MM.1S (cell line): Measurements from ENCODE around the gene TMPRSS7.

Experiments used
- DNase-seq: peaks from one replicate; pipeline ENCODE4 v3.0.0-alpha.2; 2015
- H2AFZ ChIP-seq: fragments of 300-600 bp; sonication (generic); 2 replicates; pipeline ENCODE4 v1.6.0; 2016; ENCODE audit warnings: antibody characterized with exemption, low read length
- H3F3A ChIP-seq: fragments of 300-600 bp; sonication (generic); 2 replicates; pipeline ENCODE4 v1.6.1; 2016; ENCODE audit warnings: mild to moderate bottlenecking, antibody characterized with exemption, low read length, moderate library complexity, mixed read lengths; ENCODE audit not compliant: insufficient read depth
- H3K27ac ChIP-seq: fragments of 300-600 bp; sonication (generic); 2 replicates; pipeline ENCODE4 v1.5.1; 2016; ENCODE audit warnings: mild to moderate bottlenecking, low read length
- H3K27me3 ChIP-seq: fragments of 300-600 bp; sonication (generic); replicated peaks from 2 replicates; pipeline ENCODE4 v1.6.0; 2016; ENCODE audit warnings: low read length; ENCODE audit not compliant: insufficient read depth
- H3K36me3 ChIP-seq: fragments of 300-600 bp; sonication (generic); replicated peaks from 2 replicates; pipeline ENCODE4 v1.6.1; 2016; ENCODE audit warnings: mild to moderate bottlenecking, low read length, mixed read lengths; ENCODE audit not compliant: insufficient read depth
- H3K4me1 ChIP-seq: fragments of 300-600 bp; sonication (generic); 2 replicates; pipeline ENCODE4 v1.6.1; 2016; ENCODE audit warnings: low read length, mixed read lengths
- H3K4me2 ChIP-seq: fragments of 300-600 bp; sonication (generic); 2 replicates; pipeline ENCODE4 v1.6.0; 2016; ENCODE audit warnings: low read depth, low read length
- H3K4me3 ChIP-seq: fragments of 300-600 bp; sonication (generic); 2 replicates; pipeline ENCODE4 v1.5.1; 2016; ENCODE audit warnings: low read length, mixed read lengths
- H3K79me2 ChIP-seq: fragments of 300-600 bp; sonication (generic); 2 replicates; pipeline ENCODE4 v1.6.1; 2016; ENCODE audit warnings: mixed run types, low read length, mixed read lengths
- H3K9ac ChIP-seq: fragments of 300-600 bp; sonication (generic); 2 replicates; pipeline ENCODE4 v1.6.1; 2016; ENCODE audit warnings: low read length, mixed read lengths
- H3K9me2 ChIP-seq: fragments of 300-600 bp; sonication (generic); replicated peaks from 2 replicates; pipeline ENCODE4 v1.6.1; 2016; ENCODE audit warnings: mild to moderate bottlenecking, low read length, mixed read lengths; ENCODE audit not compliant: insufficient read depth
- H3K9me3 ChIP-seq: fragments of 300-600 bp; sonication (generic); replicated peaks from 2 replicates; pipeline ENCODE4 v1.6.1; 2016; ENCODE audit warnings: mild to moderate bottlenecking, low read length, mixed read lengths; ENCODE audit not compliant: insufficient read depth
- H4K20me1 ChIP-seq: fragments of 300-600 bp; sonication (generic); 2 replicates; pipeline ENCODE4 v1.6.1; 2016; ENCODE audit warnings: mild to moderate bottlenecking, low read length, moderate library complexity, mixed read lengths; ENCODE audit not compliant: insufficient read depth
- EZH2 ChIP-seq: fragments of 300-600 bp; sonication (generic); optimal IDR thresholded peaks from 2 replicates; pipeline ENCODE3; 2017; ENCODE audit warnings: low read depth, mild to moderate bottlenecking, antibody characterized with exemption, low read length, mixed read lengths
- EZH2phosphoT487 ChIP-seq: fragments of 300-600 bp; sonication (generic); IDR thresholded peaks from 2 replicates; pipeline ENCODE4 v1.6.1; 2018; ENCODE audit warnings: antibody characterized with exemption, low read length
- TF ChIP-seq, protein P1 (sequence below): fragments of 300-600 bp; sonication (generic); IDR thresholded peaks from 2 replicates; pipeline ENCODE4 v1.5.1; 2016; ENCODE audit warnings: antibody characterized with exemption, low read length, mixed read lengths

Gene TMPRSS7

DNA sequence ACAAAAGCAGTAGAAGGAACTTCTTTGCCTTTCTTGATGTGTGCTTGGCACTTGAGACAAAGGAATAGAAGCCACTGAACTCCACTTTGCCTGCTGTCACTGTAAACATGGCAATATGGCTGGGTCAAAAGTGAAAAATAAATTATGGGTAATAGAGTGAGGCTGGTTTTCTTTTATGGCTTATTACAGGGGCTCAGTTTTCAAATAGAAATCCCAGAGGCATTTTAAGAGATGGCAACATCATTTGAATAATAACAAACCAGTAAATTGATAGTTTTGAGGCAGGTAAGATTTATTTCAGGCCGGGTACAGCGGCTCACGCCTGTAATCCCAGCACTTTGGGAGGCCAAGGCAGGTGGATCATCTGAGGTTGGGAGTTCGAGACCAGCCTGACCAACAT lies 54.4 kb downstream of the TMPRSS7 start:
- no peaks in the 10 kb centered on the region for H4K20me1 ChIP-seq
- no peaks in the 10 kb centered on the region; the same call in 1 of the 2 replicates for H3K27me3 ChIP-seq
- peak overlapping the region; percentile 98; the same call in 1 of the 2 replicates for H3K27ac ChIP-seq
- H3K36me3 ChIP-seq: no peaks in the 10 kb centered on the region
- DNase-seq: no peak
- TF ChIP-seq, protein P1, sequence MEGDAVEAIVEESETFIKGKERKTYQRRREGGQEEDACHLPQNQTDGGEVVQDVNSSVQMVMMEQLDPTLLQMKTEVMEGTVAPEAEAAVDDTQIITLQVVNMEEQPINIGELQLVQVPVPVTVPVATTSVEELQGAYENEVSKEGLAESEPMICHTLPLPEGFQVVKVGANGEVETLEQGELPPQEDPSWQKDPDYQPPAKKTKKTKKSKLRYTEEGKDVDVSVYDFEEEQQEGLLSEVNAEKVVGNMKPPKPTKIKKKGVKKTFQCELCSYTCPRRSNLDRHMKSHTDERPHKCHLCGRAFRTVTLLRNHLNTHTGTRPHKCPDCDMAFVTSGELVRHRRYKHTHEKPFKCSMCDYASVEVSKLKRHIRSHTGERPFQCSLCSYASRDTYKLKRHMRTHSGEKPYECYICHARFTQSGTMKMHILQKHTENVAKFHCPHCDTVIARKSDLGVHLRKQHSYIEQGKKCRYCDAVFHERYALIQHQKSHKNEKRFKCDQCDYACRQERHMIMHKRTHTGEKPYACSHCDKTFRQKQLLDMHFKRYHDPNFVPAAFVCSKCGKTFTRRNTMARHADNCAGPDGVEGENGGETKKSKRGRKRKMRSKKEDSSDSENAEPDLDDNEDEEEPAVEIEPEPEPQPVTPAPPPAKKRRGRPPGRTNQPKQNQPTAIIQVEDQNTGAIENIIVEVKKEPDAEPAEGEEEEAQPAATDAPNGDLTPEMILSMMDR: no peak
- TF ChIP-seq EZH2: no peak
- TF ChIP-seq EZH2phosphoT487: no peak
- H3K4me2 ChIP-seq: 0 out of 2 replicates have a peak overlapping the region, but pooled peaks have one; percentile 1
- peaks cover 48% of the 10 kb centered on the region for H3K79me2 ChIP-seq
- no peak overlapping the region for H3K9ac ChIP-seq
- peaks cover 53% of the 10 kb centered on the region for H3K4me1 ChIP-seq
- H3F3A ChIP-seq: peaks cover 52% of the 10 kb centered on the region
- H3K4me3 ChIP-seq: no peak overlapping the region
- no peaks in the 10 kb centered on the region for H3K9me2 ChIP-seq
- H3K9me3 ChIP-seq: no peaks in the 10 kb centered on the region
- no peak overlapping the region for H2AFZ ChIP-seq

DNA sequence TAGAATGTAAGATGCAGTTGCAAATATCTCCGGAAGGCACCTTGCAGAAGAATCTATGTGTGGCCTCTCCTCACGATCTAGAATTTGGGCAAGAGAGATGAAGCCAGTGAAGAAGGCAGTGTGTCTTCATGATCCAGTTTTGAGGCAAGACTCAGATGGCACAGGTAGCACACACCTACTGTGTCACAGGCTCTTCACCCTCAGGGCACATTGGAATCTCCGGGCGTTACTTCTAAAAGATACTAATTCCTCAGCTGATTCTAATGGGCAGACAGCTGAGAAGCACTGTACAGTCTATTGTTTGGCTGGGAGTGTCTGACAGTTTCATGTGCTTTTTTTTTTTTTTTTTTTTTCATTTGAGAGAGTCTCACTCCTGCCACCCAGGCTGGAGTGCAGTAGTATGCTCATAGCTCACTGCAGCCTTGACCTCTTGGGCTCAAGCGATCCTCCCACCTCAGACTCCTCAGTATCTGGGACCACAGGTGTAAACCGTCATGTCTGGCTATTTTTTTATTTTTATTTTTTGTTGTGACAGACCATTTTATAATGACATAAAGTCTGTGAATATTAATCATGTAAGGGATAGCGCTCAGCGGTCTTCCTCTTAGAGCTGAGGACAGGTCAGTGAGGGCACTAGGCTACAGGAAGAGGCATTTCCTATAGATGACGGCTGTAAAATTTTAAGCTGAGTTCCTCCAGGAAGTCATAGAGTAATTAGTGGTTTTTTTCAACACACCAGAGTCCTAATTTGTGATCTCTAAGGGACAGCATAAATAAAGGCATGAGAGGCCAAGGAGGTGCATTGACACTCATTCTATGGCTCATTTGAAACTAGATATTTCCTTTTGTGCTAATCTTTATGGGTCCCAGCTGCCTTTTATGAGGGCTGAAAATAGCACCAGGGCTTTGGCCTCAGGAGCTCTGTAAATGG lies 55.7 kb downstream of the TMPRSS7 start:
- no peaks in the 10 kb centered on the region for H3K36me3 ChIP-seq
- peaks cover 61% of the 10 kb centered on the region for H3K79me2 ChIP-seq
- no peak overlapping the region for H2AFZ ChIP-seq
- H4K20me1 ChIP-seq: no peaks in the 10 kb centered on the region
- H3K9ac ChIP-seq: peak overlapping the region; percentile 78
- H3K9me2 ChIP-seq: no peaks in the 10 kb centered on the region
- no peaks in the 10 kb centered on the region for H3K9me3 ChIP-seq
- peak overlapping the region; percentile 69 for H3K4me2 ChIP-seq
- TF ChIP-seq EZH2phosphoT487: no peak
- TF ChIP-seq, protein P1: no peak
- TF ChIP-seq EZH2: no peak
- peak overlapping the region; percentile 98 for H3K27ac ChIP-seq
- peak; percentile 78 for DNase-seq
- no peaks in the 10 kb centered on the region for H3K27me3 ChIP-seq
- H3F3A ChIP-seq: peaks cover 48% of the 10 kb centered on the region
- H3K4me1 ChIP-seq: peaks cover 53% of the 10 kb centered on the region
- peak overlapping the region; percentile 43 for H3K4me3 ChIP-seq

DNA sequence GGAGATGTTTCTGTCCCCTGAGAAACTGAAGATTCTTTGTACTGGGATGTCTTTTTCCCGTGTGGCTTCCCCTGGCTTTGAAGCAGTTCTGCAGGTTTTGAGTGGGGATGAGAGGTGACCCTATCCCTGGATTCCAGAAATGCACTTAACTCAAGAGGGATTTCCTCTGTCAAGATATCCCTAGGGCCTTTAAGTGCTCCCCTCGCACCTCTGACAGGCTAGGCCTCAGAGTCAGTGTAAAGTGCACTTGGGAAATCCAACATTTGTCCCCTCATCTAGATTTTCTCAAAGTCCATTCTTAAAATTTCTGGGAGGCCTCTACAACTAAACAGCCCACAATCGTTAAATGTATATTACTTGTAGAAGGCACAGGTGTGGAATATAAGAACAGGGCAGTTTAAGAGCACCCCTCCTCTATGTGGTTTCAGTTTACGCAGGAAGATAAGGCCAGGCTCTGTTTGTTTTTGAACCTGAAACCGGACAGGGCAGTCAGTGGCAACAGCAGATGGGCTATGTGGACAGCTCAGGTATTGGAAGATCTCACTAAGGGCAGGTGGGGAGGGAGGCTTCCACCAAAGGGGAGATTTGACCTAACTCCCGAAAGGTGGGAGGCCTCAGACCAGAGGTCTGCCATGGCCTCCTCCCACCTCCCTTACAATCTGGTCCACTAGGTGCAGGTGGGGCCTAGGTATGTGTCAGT lies 56.5 kb downstream of the TMPRSS7 start:
- peak overlapping the region; percentile 98 for H3K27ac ChIP-seq
- TF ChIP-seq EZH2phosphoT487 (no peak), EZH2 (no peak)
- TF ChIP-seq, protein P1: no peak

More for the DNA sequence above, 56.5 kb downstream of the TMPRSS7 start:
- Histone ChIP-seq H3K4me1 (peaks cover 53% of the 10 kb centered on the region), H4K20me1 (no peaks in the 10 kb centered on the region), H3K9me2 (no peaks in the 10 kb centered on the region), H3K4me3 (peak overlapping the region; percentile 32), H3F3A (peaks cover 48% of the 10 kb centered on the region), H3K79me2 (peaks cover 68% of the 10 kb centered on the region), H3K27me3 (no peaks in the 10 kb centered on the region), H3K4me2 (peak overlapping the region; percentile 69), H3K36me3 (no peaks in the 10 kb centered on the region), H2AFZ (no peak overlapping the region), H3K9ac (peak overlapping the region; percentile 78), H3K9me3 (no peaks in the 10 kb centered on the region)
- peak; percentile 85 for DNase-seq
